Activated naive CD8-positive, alpha-beta T cell (primary cell): ENCODE measurements around the gene MYOG.

Experiments used
- H3K27ac Mint-ChIP-seq: one replicate; pipeline ENCODE4 v1.8.0; 2021; ENCODE audit warnings: mixed read lengths
- H3K27me3 Mint-ChIP-seq: one replicate; pipeline ENCODE4 v1.8.0; 2021; ENCODE audit warnings: mixed read lengths
- H3K36me3 Mint-ChIP-seq: one replicate; pipeline ENCODE4 v1.8.0; 2021; ENCODE audit warnings: mixed read lengths
- H3K4me1 Mint-ChIP-seq: one replicate; pipeline ENCODE4 v1.8.0; 2021; ENCODE audit warnings: low read depth, mixed read lengths
- H3K4me3 Mint-ChIP-seq: one replicate; pipeline ENCODE4 v1.8.0; 2021; ENCODE audit warnings: mild to moderate bottlenecking, mixed read lengths
- H3K9me3 Mint-ChIP-seq: one replicate; pipeline ENCODE4 v1.8.0; 2021; ENCODE audit warnings: low read depth, mixed read lengths

MYOG gene

GRCh38 chr1:203086992-203087763 lies 1.4 kb upstream of the MYOG start:
- no peak overlapping the region for H3K4me3 Mint-ChIP-seq
- H3K27ac Mint-ChIP-seq = no peak overlapping the region
- H3K9me3 Mint-ChIP-seq = no peaks in the 10 kb centered on the region
- H3K27me3 Mint-ChIP-seq = peaks cover 4% of the 10 kb centered on the region
- no peaks in the 10 kb centered on the region for H3K36me3 Mint-ChIP-seq
- no peaks in the 10 kb centered on the region for H3K4me1 Mint-ChIP-seq

DNA sequence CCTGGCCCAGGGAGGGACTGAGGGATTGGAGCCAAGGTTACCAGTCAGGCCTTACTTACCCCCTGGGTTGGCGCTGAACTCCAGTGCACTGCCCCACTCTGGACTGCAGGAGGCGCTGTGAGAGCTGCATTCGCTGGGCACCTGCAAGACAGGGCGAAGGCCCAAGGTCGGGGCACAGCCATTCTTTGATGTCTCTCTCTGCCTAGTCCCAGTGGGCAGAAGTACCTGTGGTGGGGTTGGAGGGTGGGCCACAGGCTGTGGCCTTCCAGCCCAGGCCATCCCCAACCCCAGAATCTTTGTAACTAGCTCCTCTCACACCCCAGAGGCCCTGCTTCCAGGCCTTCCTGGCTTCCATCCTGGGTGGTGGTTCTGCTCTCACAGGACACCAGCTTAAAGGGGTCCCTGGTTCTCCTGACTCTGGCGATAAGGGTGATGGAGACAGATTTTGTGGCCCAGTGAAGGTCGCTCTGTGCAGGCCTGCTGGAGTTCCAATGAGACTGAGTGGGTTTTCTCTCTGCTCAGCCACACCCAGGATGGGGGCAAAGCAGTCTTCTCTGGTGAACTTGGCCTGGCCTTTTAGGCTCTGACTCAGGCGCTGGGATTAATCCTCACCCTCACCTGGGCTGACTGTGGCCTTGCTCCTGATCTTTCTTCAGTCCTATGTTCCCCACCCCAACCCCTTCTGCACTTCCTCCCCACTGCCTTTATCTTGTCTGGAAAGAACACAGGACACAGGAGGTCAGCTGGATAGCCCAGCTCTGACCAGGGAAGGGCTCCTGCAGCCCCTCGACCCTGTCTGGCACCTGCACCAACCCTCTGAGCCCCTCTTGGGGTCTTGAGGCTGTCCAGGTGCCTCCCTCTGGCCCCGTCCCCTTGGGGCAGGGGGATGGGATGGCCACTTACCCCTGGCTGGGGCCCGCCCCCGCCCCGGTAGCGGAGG lies 954 bp downstream of the MYOG start:
- Mint-ChIP-seq H3K9me3 (no peaks in the 10 kb centered on the region), H3K27me3 (peaks cover 7% of the 10 kb centered on the region), H3K4me3 (no peak overlapping the region), H3K4me1 (no peaks in the 10 kb centered on the region), H3K36me3 (no peaks in the 10 kb centered on the region), H3K27ac (no peak overlapping the region)

- peaks cover 10% of the 10 kb centered on the region for H3K27me3 Mint-ChIP-seq
- no peaks in the 10 kb centered on the region for H3K4me1 Mint-ChIP-seq
- H3K36me3 Mint-ChIP-seq = no peaks in the 10 kb centered on the region
- no peak overlapping the region for H3K27ac Mint-ChIP-seq
- H3K9me3 Mint-ChIP-seq = no peaks in the 10 kb centered on the region
- no peak overlapping the region for H3K4me3 Mint-ChIP-seq
These were observed 2.3 kb downstream of the MYOG start for GRCh38 chr1:203083463-203083921.

DNA sequence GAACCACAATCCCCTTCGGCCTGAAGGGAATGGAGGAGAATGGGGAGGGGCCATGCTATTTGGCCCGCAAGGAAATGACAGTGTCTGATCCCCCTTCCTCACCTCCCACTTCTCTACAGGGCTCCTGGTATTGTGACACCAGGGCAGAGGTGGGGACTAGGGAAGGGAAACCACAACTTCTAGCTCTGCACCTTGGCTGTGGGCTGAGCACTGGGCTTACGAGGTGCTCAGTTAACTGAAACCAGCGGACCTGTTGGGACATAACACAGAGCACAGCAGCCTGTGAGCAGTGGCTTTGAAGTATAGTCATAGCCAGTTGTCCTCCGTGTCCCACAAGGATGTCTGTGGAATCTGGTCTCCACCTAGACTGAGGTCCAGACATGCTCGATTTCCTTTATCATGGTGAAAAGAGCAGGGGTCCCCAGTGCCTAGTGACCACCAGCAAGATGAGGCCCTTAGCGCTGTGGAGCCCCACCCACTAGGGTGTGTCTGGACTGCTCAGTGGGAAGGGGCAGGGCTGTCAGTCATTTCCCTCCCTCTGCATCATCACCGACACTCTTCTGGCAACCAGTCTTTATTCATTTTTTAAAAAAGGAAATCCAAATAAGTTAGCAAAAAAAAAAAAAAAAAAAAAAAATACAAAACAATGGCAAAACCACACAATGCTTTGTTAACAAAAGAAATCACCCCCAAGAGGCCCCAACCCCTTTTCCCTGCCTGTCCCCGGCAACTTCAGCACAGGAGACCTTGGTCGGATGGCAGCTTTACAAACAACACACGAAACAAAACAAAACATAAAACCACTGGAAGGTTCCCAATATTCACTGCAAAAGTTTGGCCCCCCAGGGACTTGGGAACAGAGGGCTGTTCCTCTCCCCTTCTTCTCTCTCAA lies 3.0 kb downstream of the MYOG start:
- Mint-ChIP-seq H3K4me3 (no peak overlapping the region), H3K27ac (no peak overlapping the region), H3K36me3 (no peaks in the 10 kb centered on the region), H3K4me1 (no peaks in the 10 kb centered on the region), H3K9me3 (no peaks in the 10 kb centered on the region), H3K27me3 (peaks cover 13% of the 10 kb centered on the region)

DNA sequence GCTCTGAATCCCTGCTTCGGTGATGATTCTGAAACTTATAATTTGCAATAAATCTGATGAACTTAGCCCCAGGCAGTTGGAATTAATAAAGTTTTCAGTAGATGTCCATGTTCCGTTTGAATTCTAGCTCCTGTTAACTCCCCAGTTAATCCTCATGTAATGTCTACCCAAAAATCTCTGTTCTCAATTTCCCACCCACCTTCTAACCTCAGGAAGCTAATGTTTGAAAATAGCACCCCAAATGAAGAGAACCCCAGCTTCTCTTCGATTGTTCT lies 3.6 kb downstream of the MYOG start:
- H3K4me1 Mint-ChIP-seq = no peaks in the 10 kb centered on the region
- H3K9me3 Mint-ChIP-seq = no peaks in the 10 kb centered on the region
- H3K27me3 Mint-ChIP-seq = peaks cover 17% of the 10 kb centered on the region
- no peak overlapping the region for H3K4me3 Mint-ChIP-seq
- H3K27ac Mint-ChIP-seq = no peak overlapping the region
- no peaks in the 10 kb centered on the region for H3K36me3 Mint-ChIP-seq

DNA sequence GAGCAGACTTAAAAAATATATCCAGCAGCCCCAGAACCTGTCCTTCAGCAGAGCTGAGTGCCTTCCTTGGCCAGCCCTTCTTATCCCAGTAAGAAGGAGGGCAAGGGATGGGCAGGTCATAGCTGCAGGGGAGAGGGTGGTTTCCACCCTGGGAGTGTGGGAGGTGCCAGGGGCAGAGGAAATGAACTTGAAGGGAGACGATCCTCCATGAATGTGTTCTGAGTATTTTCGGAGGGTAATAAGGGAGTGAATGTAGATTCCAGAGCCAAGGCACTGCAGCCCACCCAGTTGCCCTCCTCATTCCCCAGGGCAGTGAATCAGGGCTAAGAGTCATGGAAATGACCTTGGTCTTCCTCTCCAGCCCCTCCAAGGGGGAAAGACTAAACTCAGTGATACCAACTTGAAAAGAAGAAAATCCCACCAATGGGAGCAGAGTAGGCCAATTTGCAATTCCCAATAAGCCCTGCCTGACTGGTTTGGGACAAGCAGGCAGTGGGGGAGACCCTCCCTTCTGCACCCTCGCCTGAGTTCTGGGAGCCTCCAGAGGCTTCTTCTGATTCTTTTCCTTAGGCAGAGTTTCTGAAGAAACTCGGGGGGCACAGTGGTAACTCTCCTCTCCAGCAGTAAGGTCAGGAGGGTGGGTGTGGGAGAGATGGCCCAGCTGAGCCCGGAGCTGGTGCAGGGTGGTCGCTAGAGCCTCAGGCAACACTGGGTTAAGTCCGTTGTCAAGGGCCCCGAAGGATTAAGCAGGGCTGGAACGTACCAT lies 4.2 kb downstream of the MYOG start:
- no peaks in the 10 kb centered on the region for H3K4me1 Mint-ChIP-seq
- peaks cover 18% of the 10 kb centered on the region for H3K27me3 Mint-ChIP-seq
- H3K9me3 Mint-ChIP-seq = no peaks in the 10 kb centered on the region
- H3K27ac Mint-ChIP-seq = no peak overlapping the region
- no peaks in the 10 kb centered on the region for H3K36me3 Mint-ChIP-seq
- no peak overlapping the region for H3K4me3 Mint-ChIP-seq

DNA sequence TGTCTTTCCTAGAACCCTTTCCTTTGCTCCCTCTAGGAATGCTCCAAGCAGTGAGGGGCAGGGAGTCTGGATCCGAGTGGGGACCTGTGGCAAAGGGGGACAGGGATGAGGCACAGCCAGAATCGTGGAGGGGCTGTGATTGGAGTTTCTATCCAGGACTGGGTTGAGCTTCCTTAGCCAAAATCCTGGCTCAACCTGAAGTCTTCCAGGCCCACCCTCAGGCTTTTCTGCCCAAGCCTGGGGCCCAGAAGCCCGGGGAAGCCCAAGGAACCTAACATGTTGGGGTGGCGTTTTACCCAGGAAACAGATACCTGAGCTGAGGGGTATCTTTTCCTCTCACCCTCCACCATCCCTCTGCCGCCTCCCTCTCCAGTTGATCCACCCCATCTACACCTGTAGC lies 5.4 kb downstream of the MYOG start:
- peaks cover 3% of the 10 kb centered on the region for H3K4me1 Mint-ChIP-seq

GRCh38 chr1:203078478-203078877 lies 7.3 kb downstream of the MYOG start:
- Mint-ChIP-seq H3K4me3 (no peak overlapping the region), H3K4me1 (peaks cover 6% of the 10 kb centered on the region), H3K27me3 (peaks cover 30% of the 10 kb centered on the region), H3K9me3 (no peaks in the 10 kb centered on the region), H3K36me3 (no peaks in the 10 kb centered on the region), H3K27ac (no peak overlapping the region)

More for the DNA sequence above, 5.4 kb downstream of the MYOG start:
- no peak overlapping the region for H3K27ac Mint-ChIP-seq
- peaks cover 22% of the 10 kb centered on the region for H3K27me3 Mint-ChIP-seq
- no peak overlapping the region for H3K4me3 Mint-ChIP-seq
- no peaks in the 10 kb centered on the region for H3K9me3 Mint-ChIP-seq
- no peaks in the 10 kb centered on the region for H3K36me3 Mint-ChIP-seq

DNA sequence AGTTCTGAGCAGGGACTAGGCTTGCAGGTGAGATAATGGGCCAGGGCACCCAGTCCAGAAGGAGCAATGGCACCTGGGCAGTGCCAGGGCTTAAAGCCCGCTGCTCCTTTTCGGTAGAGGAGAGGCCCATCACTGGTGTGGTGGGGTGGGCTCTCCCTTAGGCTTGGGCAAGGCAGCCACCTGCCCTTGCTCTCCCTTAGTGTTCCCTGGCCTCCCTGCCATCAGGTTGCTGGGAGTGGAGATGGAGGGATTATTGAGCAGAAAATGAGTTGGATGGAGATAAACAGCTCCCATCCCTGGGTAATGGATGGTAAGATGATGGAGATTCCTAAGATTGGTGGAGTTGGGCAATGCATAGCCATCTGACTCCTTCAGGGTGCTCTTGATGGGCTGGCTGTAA lies 7.9 kb downstream of the MYOG start:
- H3K27me3 Mint-ChIP-seq = peaks cover 34% of the 10 kb centered on the region
- no peak overlapping the region for H3K27ac Mint-ChIP-seq

GRCh38 chr1:203077367-203077766 lies 8.4 kb downstream of the MYOG start:
- H3K27me3 Mint-ChIP-seq = peaks cover 36% of the 10 kb centered on the region

More for the DNA sequence above, 7.9 kb downstream of the MYOG start:
- Mint-ChIP-seq H3K36me3 (peaks cover 2% of the 10 kb centered on the region), H3K9me3 (no peaks in the 10 kb centered on the region), H3K4me3 (no peak overlapping the region), H3K4me1 (peaks cover 6% of the 10 kb centered on the region)

GRCh38 chr1:203076031-203076511 lies 9.7 kb downstream of the MYOG start:
- no peaks in the 10 kb centered on the region for H3K9me3 Mint-ChIP-seq
- H3K4me3 Mint-ChIP-seq = peak overlapping the region; percentile 76
- no peak overlapping the region for H3K27ac Mint-ChIP-seq
- H3K4me1 Mint-ChIP-seq = peaks cover 6% of the 10 kb centered on the region
- peaks cover 2% of the 10 kb centered on the region for H3K36me3 Mint-ChIP-seq
- H3K27me3 Mint-ChIP-seq = peaks cover 32% of the 10 kb centered on the region

More at GRCh38 chr1:203077367-203077766, 8.4 kb downstream of the MYOG start:
- Mint-ChIP-seq H3K4me3 (no peak overlapping the region), H3K4me1 (peaks cover 6% of the 10 kb centered on the region), H3K36me3 (peaks cover 2% of the 10 kb centered on the region), H3K27ac (no peak overlapping the region), H3K9me3 (no peaks in the 10 kb centered on the region)

- H3K4me1 Mint-ChIP-seq = peaks cover 6% of the 10 kb centered on the region
- no peaks in the 10 kb centered on the region for H3K9me3 Mint-ChIP-seq
- H3K27ac Mint-ChIP-seq = no peak overlapping the region
- H3K36me3 Mint-ChIP-seq = peaks cover 2% of the 10 kb centered on the region
- H3K27me3 Mint-ChIP-seq = peaks cover 32% of the 10 kb centered on the region
- H3K4me3 Mint-ChIP-seq = peak overlapping the region; percentile 38
These were observed 10.4 kb downstream of the MYOG start for GRCh38 chr1:203075236-203076030.

- Mint-ChIP-seq H3K27me3 (peaks cover 29% of the 10 kb centered on the region), H3K27ac (no peak overlapping the region), H3K36me3 (peaks cover 2% of the 10 kb centered on the region), H3K4me1 (peaks cover 6% of the 10 kb centered on the region), H3K9me3 (no peaks in the 10 kb centered on the region), H3K4me3 (peak overlapping the region; percentile 58)
These were observed 11.2 kb downstream of the MYOG start for GRCh38 chr1:203074610-203075009.
